ENCODE results near the gene FKBP5. TPM values are rescaled to one million over a fixed set of nuclear protein-coding genes. Genes with fewer than 3 reads are reported as not detected.

FKBP5 gene
- polyA plus RNA-seq, 1 donor from 2014 or later = 1.2 TPM

GRCh38 chr6:35713006-35713767, 24.5 kb upstream of the FKBP5 start:
- H3F3A ChIP-seq (ENCODE audit: insufficient read depth, low read length, poor library complexity, severe bottlenecking) = no peaks in the 10 kb centered on the region
- H3K4me3 ChIP-seq (ENCODE audit: low read length) = no peak overlapping the region
- no peak for TF ChIP-seq POLR2AphosphoS5 (IDR thresholded peaks at IDR 0.05)
- TF ChIP-seq EZH2 (IDR thresholded peaks at IDR 0.05; ENCODE audit: borderline replicate concordance, insufficient read depth, low read length, poor library complexity, severe bottlenecking) = no peak
- no peak for TF ChIP-seq RAD21 (conservative IDR thresholded peaks at IDR 0.05)
- TF ChIP-seq SMC3 (conservative IDR thresholded peaks at IDR 0.05; ENCODE audit: poor library complexity) = no peak
- TF ChIP-seq MXI1 (conservative IDR thresholded peaks at IDR 0.05; ENCODE audit: poor library complexity, severe bottlenecking) = no peak
- no peak for TF ChIP-seq EP300 (conservative IDR thresholded peaks at IDR 0.05; ENCODE audit: poor library complexity, severe bottlenecking)
- TF ChIP-seq, protein P1, sequence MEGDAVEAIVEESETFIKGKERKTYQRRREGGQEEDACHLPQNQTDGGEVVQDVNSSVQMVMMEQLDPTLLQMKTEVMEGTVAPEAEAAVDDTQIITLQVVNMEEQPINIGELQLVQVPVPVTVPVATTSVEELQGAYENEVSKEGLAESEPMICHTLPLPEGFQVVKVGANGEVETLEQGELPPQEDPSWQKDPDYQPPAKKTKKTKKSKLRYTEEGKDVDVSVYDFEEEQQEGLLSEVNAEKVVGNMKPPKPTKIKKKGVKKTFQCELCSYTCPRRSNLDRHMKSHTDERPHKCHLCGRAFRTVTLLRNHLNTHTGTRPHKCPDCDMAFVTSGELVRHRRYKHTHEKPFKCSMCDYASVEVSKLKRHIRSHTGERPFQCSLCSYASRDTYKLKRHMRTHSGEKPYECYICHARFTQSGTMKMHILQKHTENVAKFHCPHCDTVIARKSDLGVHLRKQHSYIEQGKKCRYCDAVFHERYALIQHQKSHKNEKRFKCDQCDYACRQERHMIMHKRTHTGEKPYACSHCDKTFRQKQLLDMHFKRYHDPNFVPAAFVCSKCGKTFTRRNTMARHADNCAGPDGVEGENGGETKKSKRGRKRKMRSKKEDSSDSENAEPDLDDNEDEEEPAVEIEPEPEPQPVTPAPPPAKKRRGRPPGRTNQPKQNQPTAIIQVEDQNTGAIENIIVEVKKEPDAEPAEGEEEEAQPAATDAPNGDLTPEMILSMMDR (IDR thresholded peaks at IDR 0.05; ENCODE audit: poor library complexity, severe bottlenecking) = no peak
- TF ChIP-seq, protein P2, sequence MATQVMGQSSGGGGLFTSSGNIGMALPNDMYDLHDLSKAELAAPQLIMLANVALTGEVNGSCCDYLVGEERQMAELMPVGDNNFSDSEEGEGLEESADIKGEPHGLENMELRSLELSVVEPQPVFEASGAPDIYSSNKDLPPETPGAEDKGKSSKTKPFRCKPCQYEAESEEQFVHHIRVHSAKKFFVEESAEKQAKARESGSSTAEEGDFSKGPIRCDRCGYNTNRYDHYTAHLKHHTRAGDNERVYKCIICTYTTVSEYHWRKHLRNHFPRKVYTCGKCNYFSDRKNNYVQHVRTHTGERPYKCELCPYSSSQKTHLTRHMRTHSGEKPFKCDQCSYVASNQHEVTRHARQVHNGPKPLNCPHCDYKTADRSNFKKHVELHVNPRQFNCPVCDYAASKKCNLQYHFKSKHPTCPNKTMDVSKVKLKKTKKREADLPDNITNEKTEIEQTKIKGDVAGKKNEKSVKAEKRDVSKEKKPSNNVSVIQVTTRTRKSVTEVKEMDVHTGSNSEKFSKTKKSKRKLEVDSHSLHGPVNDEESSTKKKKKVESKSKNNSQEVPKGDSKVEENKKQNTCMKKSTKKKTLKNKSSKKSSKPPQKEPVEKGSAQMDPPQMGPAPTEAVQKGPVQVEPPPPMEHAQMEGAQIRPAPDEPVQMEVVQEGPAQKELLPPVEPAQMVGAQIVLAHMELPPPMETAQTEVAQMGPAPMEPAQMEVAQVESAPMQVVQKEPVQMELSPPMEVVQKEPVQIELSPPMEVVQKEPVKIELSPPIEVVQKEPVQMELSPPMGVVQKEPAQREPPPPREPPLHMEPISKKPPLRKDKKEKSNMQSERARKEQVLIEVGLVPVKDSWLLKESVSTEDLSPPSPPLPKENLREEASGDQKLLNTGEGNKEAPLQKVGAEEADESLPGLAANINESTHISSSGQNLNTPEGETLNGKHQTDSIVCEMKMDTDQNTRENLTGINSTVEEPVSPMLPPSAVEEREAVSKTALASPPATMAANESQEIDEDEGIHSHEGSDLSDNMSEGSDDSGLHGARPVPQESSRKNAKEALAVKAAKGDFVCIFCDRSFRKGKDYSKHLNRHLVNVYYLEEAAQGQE (IDR thresholded peaks at IDR 0.05; ENCODE audit: borderline replicate concordance) = no peak
- no peak for TF ChIP-seq TAF1 (IDR thresholded peaks at IDR 0.05; ENCODE audit: low read depth)
- no peak overlapping the region for H2AFZ ChIP-seq (ENCODE audit: low read depth, low read length)
- H3K27me3 ChIP-seq (ENCODE audit: insufficient read depth, low read depth, low read length) = no peaks in the 10 kb centered on the region
- H3K79me2 ChIP-seq (replicated peaks; ENCODE audit: insufficient read depth, low read length) = no peaks in the 10 kb centered on the region
- no peaks in the 10 kb centered on the region for H3K36me3 ChIP-seq (ENCODE audit: insufficient read depth, low read length)
- no peak overlapping the region for H3K4me2 ChIP-seq (ENCODE audit: low read length)
- no peak overlapping the region for H3K27ac ChIP-seq (ENCODE audit: low read length)
- H4K20me1 ChIP-seq (ENCODE audit: insufficient read depth) = no peaks in the 10 kb centered on the region
- H3K9ac ChIP-seq (ENCODE audit: low read length) = no peak overlapping the region
- H3K9me3 ChIP-seq (ENCODE audit: low read length) = no peaks in the 10 kb centered on the region
- H3K9me2 ChIP-seq (ENCODE audit: insufficient read depth, low read length) = no peaks in the 10 kb centered on the region

GRCh38 chr6:35711731-35712130, 23.0 kb upstream of the FKBP5 start:
- Histone ChIP-seq H4K20me1 (ENCODE audit: insufficient read depth) (no peaks in the 10 kb centered on the region), H2AFZ (ENCODE audit: low read depth, low read length) (no peak overlapping the region)

More at GRCh38 chr6:35711731-35712130, 23.0 kb upstream of the FKBP5 start:
- no peak overlapping the region for H3K4me2 ChIP-seq (ENCODE audit: low read length)
- no peak overlapping the region for H3K27ac ChIP-seq (ENCODE audit: low read length)
- no peaks in the 10 kb centered on the region for H3K27me3 ChIP-seq (ENCODE audit: insufficient read depth, low read depth, low read length)
- H3F3A ChIP-seq (ENCODE audit: insufficient read depth, low read length, poor library complexity, severe bottlenecking) = no peaks in the 10 kb centered on the region
- no peaks in the 10 kb centered on the region for H3K9me2 ChIP-seq (ENCODE audit: insufficient read depth, low read length)
- TF ChIP-seq TAF1 (IDR thresholded peaks at IDR 0.05; ENCODE audit: low read depth) (no peak), EP300 (conservative IDR thresholded peaks at IDR 0.05; ENCODE audit: poor library complexity, severe bottlenecking) (no peak), RAD21 (conservative IDR thresholded peaks at IDR 0.05) (no peak), EZH2 (IDR thresholded peaks at IDR 0.05; ENCODE audit: borderline replicate concordance, insufficient read depth, low read length, poor library complexity, severe bottlenecking) (no peak)
- TF ChIP-seq, protein P2 (IDR thresholded peaks at IDR 0.05; ENCODE audit: borderline replicate concordance) = no peak
- no peaks in the 10 kb centered on the region for H3K9me3 ChIP-seq (ENCODE audit: low read length)
- no peaks in the 10 kb centered on the region for H3K79me2 ChIP-seq (replicated peaks; ENCODE audit: insufficient read depth, low read length)
- H3K9ac ChIP-seq (ENCODE audit: low read length) = no peak overlapping the region
- H3K4me3 ChIP-seq (ENCODE audit: low read length) = no peak overlapping the region
- H3K36me3 ChIP-seq (ENCODE audit: insufficient read depth, low read length) = no peaks in the 10 kb centered on the region

All from neural cell (in vitro differentiated cells).